Measurements from ENCODE around the gene WDR88. TPM values are rescaled to one million over a fixed set of nuclear protein-coding genes. Genes with fewer than 3 reads are reported as not detected.

WDR88 gene
- polyA plus RNA-seq, 1 donor (not counting 4 experiments of a cell fraction or from before 2014, with no cell fraction given) = not detected

DNA sequence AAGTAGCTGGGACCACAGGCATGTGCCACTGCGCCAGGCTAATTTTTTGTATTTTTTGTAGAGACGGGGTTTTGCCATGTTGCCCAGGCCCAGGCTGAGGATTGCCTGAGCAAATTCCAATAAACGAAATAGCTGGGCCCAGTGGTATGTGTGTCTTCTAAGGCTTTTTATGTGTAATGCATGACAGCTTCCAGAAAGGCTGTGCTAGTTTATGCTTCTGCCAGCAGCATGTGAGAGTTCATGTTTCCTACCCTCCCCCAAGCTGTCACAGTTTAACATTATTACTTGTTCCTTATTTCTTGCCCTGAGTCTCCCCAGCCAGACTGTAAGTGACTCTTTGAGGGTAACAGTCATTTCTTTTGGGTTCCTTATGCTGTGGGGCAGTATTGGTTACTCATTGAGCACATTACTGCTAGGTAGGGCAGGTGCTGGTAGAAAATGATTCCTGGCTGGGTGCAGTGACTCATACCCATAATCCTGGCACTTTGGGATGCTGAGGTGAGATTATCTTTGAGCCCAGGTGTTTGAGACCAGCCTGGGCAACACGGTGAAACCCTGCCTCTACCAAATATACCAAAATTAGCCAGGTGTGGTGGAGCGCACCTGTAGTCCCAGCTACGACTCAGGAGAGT lies 37.4 kb upstream of the WDR88 start:
- H3K4me2 ChIP-seq (ENCODE audit: control insufficient read depth, extremely low read depth, insufficient read depth, low read depth, low read length) = no peak overlapping the region
- FAIRE-seq (peak; percentile 29), DNase-seq (ENCODE audit: low read depth, low spot score) (no peak)
- dilution Hi-C loops (cut with MboI; ENCODE audit: extremely low pct_ligation_motif_present, low sequenced_read_pairs) = no loop called here
- H4K20me1 ChIP-seq (ENCODE audit: control insufficient read depth, extremely low read depth, insufficient read depth, low read length) = no peaks in the 10 kb centered on the region
- H3K4me1 ChIP-seq (ENCODE audit: control insufficient read depth, extremely low read depth, insufficient read depth, low read length) = peaks cover 14% of the 10 kb centered on the region
- no peaks in the 10 kb centered on the region for H3K9me3 ChIP-seq (ENCODE audit: control insufficient read depth, low read depth, low read length)
- no peaks in the 10 kb centered on the region for H3K9me1 ChIP-seq (ENCODE audit: control insufficient read depth, extremely low read depth, insufficient read depth, low read length)
- no peak overlapping the region for H3K4me3 ChIP-seq (ENCODE audit: control insufficient read depth in 2 of 3, extremely low read depth in 1 of 3, insufficient read depth in 2 of 3, low read depth in 1 of 3, low read length in 3 of 3)
- no peak overlapping the region for H3K27ac ChIP-seq (ENCODE audit: control insufficient read depth, insufficient read depth, low read length)
- no peak for TF ChIP-seq EZH2 (IDR thresholded peaks at IDR 0.05; ENCODE audit: low read length)
- TF ChIP-seq, protein P1, sequence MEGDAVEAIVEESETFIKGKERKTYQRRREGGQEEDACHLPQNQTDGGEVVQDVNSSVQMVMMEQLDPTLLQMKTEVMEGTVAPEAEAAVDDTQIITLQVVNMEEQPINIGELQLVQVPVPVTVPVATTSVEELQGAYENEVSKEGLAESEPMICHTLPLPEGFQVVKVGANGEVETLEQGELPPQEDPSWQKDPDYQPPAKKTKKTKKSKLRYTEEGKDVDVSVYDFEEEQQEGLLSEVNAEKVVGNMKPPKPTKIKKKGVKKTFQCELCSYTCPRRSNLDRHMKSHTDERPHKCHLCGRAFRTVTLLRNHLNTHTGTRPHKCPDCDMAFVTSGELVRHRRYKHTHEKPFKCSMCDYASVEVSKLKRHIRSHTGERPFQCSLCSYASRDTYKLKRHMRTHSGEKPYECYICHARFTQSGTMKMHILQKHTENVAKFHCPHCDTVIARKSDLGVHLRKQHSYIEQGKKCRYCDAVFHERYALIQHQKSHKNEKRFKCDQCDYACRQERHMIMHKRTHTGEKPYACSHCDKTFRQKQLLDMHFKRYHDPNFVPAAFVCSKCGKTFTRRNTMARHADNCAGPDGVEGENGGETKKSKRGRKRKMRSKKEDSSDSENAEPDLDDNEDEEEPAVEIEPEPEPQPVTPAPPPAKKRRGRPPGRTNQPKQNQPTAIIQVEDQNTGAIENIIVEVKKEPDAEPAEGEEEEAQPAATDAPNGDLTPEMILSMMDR (optimal IDR thresholded peaks at IDR 0.05 in 1 of 3, IDR thresholded peaks at IDR 0.05 in 1 of 3, conservative IDR thresholded peaks at IDR 0.05 in 1 of 3; ENCODE audit: extremely low read depth in 1 of 3, insufficient read depth in 2 of 3, low read length in 3 of 3) = no peak
- H3K27me3 ChIP-seq (ENCODE audit: control insufficient read depth, extremely low read depth, insufficient read depth, low read length) = no peaks in the 10 kb centered on the region
- no peak overlapping the region for H2AFZ ChIP-seq (ENCODE audit: control insufficient read depth, low read length)
- no peaks in the 10 kb centered on the region for H3K79me2 ChIP-seq (ENCODE audit: control insufficient read depth, insufficient read depth, low read length)
- H3K9ac ChIP-seq (ENCODE audit: control insufficient read depth, extremely low read depth, insufficient read depth, low read length) = no peak overlapping the region
- peaks cover 18 to 45% of the 10 kb centered on the region in 2 experiments for H3K36me3 ChIP-seq (ENCODE audit: control insufficient read depth in 2 of 2, extremely low read depth in 1 of 2, insufficient read depth in 2 of 2, low read length in 2 of 2)

- FAIRE-seq (no peak), DNase-seq (ENCODE audit: low read depth, low spot score) (no peak)
- Histone ChIP-seq H3K9ac (ENCODE audit: control insufficient read depth, extremely low read depth, insufficient read depth, low read length) (no peak overlapping the region), H3K4me2 (ENCODE audit: control insufficient read depth, extremely low read depth, insufficient read depth, low read depth, low read length) (peak overlapping the region; percentile 2), H3K4me1 (ENCODE audit: control insufficient read depth, extremely low read depth, insufficient read depth, low read length) (peaks cover 14% of the 10 kb centered on the region), H3K4me3 (ENCODE audit: control insufficient read depth in 2 of 3, extremely low read depth in 1 of 3, insufficient read depth in 2 of 3, low read depth in 1 of 3, low read length in 3 of 3) (no peak overlapping the region), H4K20me1 (ENCODE audit: control insufficient read depth, extremely low read depth, insufficient read depth, low read length) (no peaks in the 10 kb centered on the region), H3K27ac (ENCODE audit: control insufficient read depth, insufficient read depth, low read length) (no peak overlapping the region), H3K79me2 (ENCODE audit: control insufficient read depth, insufficient read depth, low read length) (no peaks in the 10 kb centered on the region), H2AFZ (ENCODE audit: control insufficient read depth, low read length) (no peak overlapping the region), H3K9me3 (ENCODE audit: control insufficient read depth, low read depth, low read length) (no peaks in the 10 kb centered on the region), H3K9me1 (ENCODE audit: control insufficient read depth, extremely low read depth, insufficient read depth, low read length) (no peaks in the 10 kb centered on the region), H3K36me3 (ENCODE audit: control insufficient read depth in 2 of 2, extremely low read depth in 1 of 2, insufficient read depth in 2 of 2, low read length in 2 of 2) (peaks cover 12 to 46% of the 10 kb centered on the region in 2 experiments), H3K27me3 (ENCODE audit: control insufficient read depth, extremely low read depth, insufficient read depth, low read length) (no peaks in the 10 kb centered on the region)
- TF ChIP-seq, protein P1 (optimal IDR thresholded peaks at IDR 0.05 in 1 of 3, IDR thresholded peaks at IDR 0.05 in 1 of 3, conservative IDR thresholded peaks at IDR 0.05 in 1 of 3; ENCODE audit: extremely low read depth in 1 of 3, insufficient read depth in 2 of 3, low read length in 3 of 3) = no peak
- no peak for TF ChIP-seq EZH2 (IDR thresholded peaks at IDR 0.05; ENCODE audit: low read length)
- dilution Hi-C loops (cut with MboI; ENCODE audit: extremely low pct_ligation_motif_present, low sequenced_read_pairs) = no loop called here
Measured at GRCh38 chr19:33096005-33096404, 35.9 kb upstream of the WDR88 start.

Data from keratinocyte (primary cell).